ENCODE data around the gene TCF7L2.

TCF7L2 gene

GRCh38 chr10:112913255-112913654 is 36.8 kb upstream of the TCF7L2 start:
- Histone ChIP-seq H3K27ac (no peak overlapping the region), H3K4me3 (no peak overlapping the region)
- no peak for DNase-seq (ENCODE audit: low spot score)
- TF ChIP-seq CTCF (IDR thresholded peaks at IDR 0.05) = no peak

- TF ChIP-seq CTCF (IDR thresholded peaks at IDR 0.05) = no peak
- no peak for DNase-seq (ENCODE audit: low spot score)
- Histone ChIP-seq H3K27ac (no peak overlapping the region), H3K4me3 (no peak overlapping the region)
These were observed 36.3 kb upstream of the TCF7L2 start for GRCh38 chr10:112913661-112914287.

GRCh38 chr10:112914288-112914952 is 35.6 kb upstream of the TCF7L2 start:
- TF ChIP-seq CTCF (IDR thresholded peaks at IDR 0.05) = no peak
- no peak overlapping the region for H3K27ac ChIP-seq
- DNase-seq (ENCODE audit: low spot score) = no peak
- no peak overlapping the region for H3K4me3 ChIP-seq

GRCh38 chr10:112915590-112916572 is 34.2 kb upstream of the TCF7L2 start:
- Histone ChIP-seq H3K27ac (no peak overlapping the region), H3K4me3 (no peak overlapping the region)
- TF ChIP-seq CTCF (IDR thresholded peaks at IDR 0.05) = no peak
- no peak for DNase-seq (ENCODE audit: low spot score)

- DNase-seq (ENCODE audit: low spot score) = no peak
- TF ChIP-seq CTCF (IDR thresholded peaks at IDR 0.05) = no peak
- no peak overlapping the region for H3K4me3 ChIP-seq
- no peak overlapping the region for H3K27ac ChIP-seq
These were observed 32.4 kb upstream of the TCF7L2 start for GRCh38 chr10:112917681-112918080.

- TF ChIP-seq CTCF (IDR thresholded peaks at IDR 0.05) = no peak
- no peak overlapping the region for H3K4me3 ChIP-seq
- DNase-seq (ENCODE audit: low spot score) = no peak
- H3K27ac ChIP-seq = no peak overlapping the region
These were observed 31.3 kb upstream of the TCF7L2 start for GRCh38 chr10:112918771-112919170.
